GM18502 (cell line): ENCODE results near the gene MSX1.
"Not testable (repeated sequence)": the region's sequence is repeated elsewhere in the genome, so short reads cannot be mapped to it uniquely, and the experiment has no call there.

Experiments used
- ATAC-seq: cut with Tn5 transposase; IDR thresholded peaks from one replicate; pipeline ENCODE4 v1.9.1; 2021; ENCODE audit warnings: mild to moderate bottlenecking; ENCODE audit not compliant: unreplicated experiment, poor library complexity

The MSX1 gene

GRCh38 chr4:4859325-4859798, at the start of gene MSX1:
Gene MSX1 (plus strand): TSS chr4:4859665. CDS start chr4:4859900, 235 bp downstream.
- peak; percentile 94 for ATAC-seq

- ATAC-seq: no peak
Observed at GRCh38 chr4:4810092-4810774, 49.2 kb upstream of the MSX1 start.

- no peak for ATAC-seq
Observed at GRCh38 chr4:4810778-4811177, 48.7 kb upstream of the MSX1 start.

GRCh38 chr4:4812145-4812794, 47.2 kb upstream of the MSX1 start:
- no peak for ATAC-seq

- ATAC-seq: no peak
Observed at GRCh38 chr4:4818415-4819212, 40.9 kb upstream of the MSX1 start.

- ATAC-seq: no peak
Observed at GRCh38 chr4:4819213-4819606, 40.3 kb upstream of the MSX1 start.

GRCh38 chr4:4820261-4820660, 39.2 kb upstream of the MSX1 start:
- no peak for ATAC-seq

- no peak for ATAC-seq
Observed at GRCh38 chr4:4820739-4821138, 38.7 kb upstream of the MSX1 start.

GRCh38 chr4:4821577-4821976, 37.9 kb upstream of the MSX1 start:
- ATAC-seq: no peak

GRCh38 chr4:4822286-4822685, 37.2 kb upstream of the MSX1 start:
- ATAC-seq: not testable (repeated sequence)

GRCh38 chr4:4823621-4824162, 35.8 kb upstream of the MSX1 start:
- ATAC-seq: no peak

GRCh38 chr4:4824232-4824631, 35.2 kb upstream of the MSX1 start:
- ATAC-seq: no peak

- ATAC-seq: no peak
Observed at GRCh38 chr4:4825431-4825830, 34.0 kb upstream of the MSX1 start.

GRCh38 chr4:4829837-4830236, 29.6 kb upstream of the MSX1 start:
- ATAC-seq: no peak

GRCh38 chr4:4831266-4831665, 28.2 kb upstream of the MSX1 start:
- no peak for ATAC-seq

- ATAC-seq: no peak
Observed at GRCh38 chr4:4831825-4832224, 27.6 kb upstream of the MSX1 start.

GRCh38 chr4:4836044-4836443, 23.4 kb upstream of the MSX1 start:
- no peak for ATAC-seq

- ATAC-seq: no peak
Observed at GRCh38 chr4:4837316-4837715, 22.1 kb upstream of the MSX1 start.

GRCh38 chr4:4838051-4838935, 21.2 kb upstream of the MSX1 start:
- no peak for ATAC-seq
